ENCODE data around the gene PIAS1. TPM values are rescaled to one million over a fixed set of nuclear protein-coding genes. Genes with fewer than 3 reads are reported as not detected.
A peak's percentile ranks its signal among the peaks of the same experiment; 100 is the strongest.

PIAS1 gene
- total and polyA plus RNA-seq, 11 donors, result 6.2 to 37.8 (median 29.4) TPM

- Histone ChIP-seq H3K27ac (no peak overlapping the region), H3K9me3 (peaks cover 0 to 8% (median 0%) of the 10 kb centered on the region in 12 donors), H3K36me3 (peaks cover 0 to 14% (median 4%) of the 10 kb centered on the region in 9 donors), H3K4me3 (no peak overlapping the region), H3K4me1 (peaks cover 0 to 48% (median 19%) of the 10 kb centered on the region in 12 donors), H3K27me3 (no peaks in the 10 kb centered on the region)
- WGBS, 4 donors, result 96 to 99% (median 97%) methylated on average over 6 of the region's 6 CpGs
- no peak for TF ChIP-seq POLR2A (IDR thresholded peaks at IDR 0.05)
- no peak for TF ChIP-seq CTCF (IDR thresholded peaks at IDR 0.05)
- ATAC-seq (no peak), DNase-seq (no peak)
- intact Hi-C loops (cut with DNase I), result no loop called here
Measured at GRCh38 chr15:68103603-68104002, 49.5 kb downstream of the PIAS1 start.

- ATAC-seq, result peak in 3 of 4 donors; percentile 41 to 47 (median 42)
- no peak for TF ChIP-seq POLR2A (IDR thresholded peaks at IDR 0.05)
- TF ChIP-seq CTCF (IDR thresholded peaks at IDR 0.05), result no peak
- no peak for DNase-seq
- Histone ChIP-seq H3K4me3 (no peak overlapping the region), H3K27ac (no peak overlapping the region), H3K36me3 (peaks cover 0 to 14% (median 4%) of the 10 kb centered on the region in 9 donors), H3K4me1 (peaks cover 0 to 41% (median 14%) of the 10 kb centered on the region in 12 donors), H3K27me3 (no peaks in the 10 kb centered on the region), H3K9me3 (peaks cover 0 to 8% (median 0%) of the 10 kb centered on the region in 12 donors)
- intact Hi-C loops (cut with DNase I), result no loop called here
- 33 to 55% (median 38%) methylated on average over 4 of the region's 4 CpGs for WGBS, 4 donors
Measured at GRCh38 chr15:68106656-68107055, 52.5 kb downstream of the PIAS1 start.

GRCh38 chr15:68107142-68107541, 53.0 kb downstream of the PIAS1 start:
- no peaks in the 10 kb centered on the region for H3K27me3 ChIP-seq
- intact Hi-C loops (cut with DNase I), result no loop called here
- no peak overlapping the region for H3K27ac ChIP-seq
- H3K9me3 ChIP-seq, result peaks cover 0 to 8% (median 0%) of the 10 kb centered on the region in 12 donors
- ATAC-seq (no peak), DNase-seq (no peak)
- TF ChIP-seq CTCF (IDR thresholded peaks at IDR 0.05) (no peak), POLR2A (IDR thresholded peaks at IDR 0.05) (no peak)
- no peak overlapping the region for H3K4me3 ChIP-seq
- H3K4me1 ChIP-seq, result peaks cover 0 to 45% (median 16%) of the 10 kb centered on the region in 12 donors
- H3K36me3 ChIP-seq, result peaks cover 0 to 14% (median 4%) of the 10 kb centered on the region in 9 donors

GRCh38 chr15:68112706-68113105, 58.6 kb downstream of the PIAS1 start:
- H3K9me3 ChIP-seq, result no peaks in the 10 kb centered on the region
- DNase-seq (no peak), ATAC-seq (no peak)
- no peaks in the 10 kb centered on the region for H3K27me3 ChIP-seq
- H3K27ac ChIP-seq, result peak overlapping the region in 1 of 12 donors; percentile 50
- H3K4me1 ChIP-seq, result peaks cover 0 to 64% (median 28%) of the 10 kb centered on the region in 12 donors
- 57 to 62% (median 59%) methylated on average over 3 of the region's 3 CpGs for WGBS, 4 donors
- TF ChIP-seq CTCF (IDR thresholded peaks at IDR 0.05), result no peak
- TF ChIP-seq POLR2A (IDR thresholded peaks at IDR 0.05), result no peak
- no peaks in the 10 kb centered on the region for H3K36me3 ChIP-seq
- intact Hi-C loops (cut with DNase I), result loop anchor here in 2 of 10 donors (5.0 to 10.0 kb wide), 2 partner anchors 35 to 58 kb away; partner anchors contain the start of gene PIAS1 (in 1 of the 2)
- H3K4me3 ChIP-seq, result no peak overlapping the region
